ENCODE measurements around the gene ZNF408.
"Not testable (repeated sequence)": the region's sequence is repeated elsewhere in the genome, so short reads cannot be mapped to it uniquely, and the experiment has no call there.

Gene ZNF408

GRCh38 chr11:46705070-46705688, 4.3 kb downstream of the ZNF408 start:
- TF ChIP-seq CTCF (conservative IDR thresholded peaks at IDR 0.05) = no peak
- no peak overlapping the region for H3K27ac ChIP-seq

- TF ChIP-seq CTCF (conservative IDR thresholded peaks at IDR 0.05) = no peak
- H3K27ac ChIP-seq = no peak overlapping the region
Measured at GRCh38 chr11:46706886-46707285, 6.1 kb downstream of the ZNF408 start.

GRCh38 chr11:46709351-46709750, 8.5 kb downstream of the ZNF408 start:
- H3K27ac ChIP-seq = not testable (repeated sequence)

- TF ChIP-seq CTCF (conservative IDR thresholded peaks at IDR 0.05) = no peak
- no peak overlapping the region for H3K27ac ChIP-seq
Measured at GRCh38 chr11:46710821-46711269, 10.0 kb downstream of the ZNF408 start.

- H3K27ac ChIP-seq = no peak overlapping the region
- TF ChIP-seq CTCF (conservative IDR thresholded peaks at IDR 0.05) = no peak
Measured at GRCh38 chr11:46711303-46711702, 10.5 kb downstream of the ZNF408 start.

- no peak for TF ChIP-seq CTCF (conservative IDR thresholded peaks at IDR 0.05)
- H3K27ac ChIP-seq = no peak overlapping the region
Measured at GRCh38 chr11:46712874-46713576, 12.2 kb downstream of the ZNF408 start.

- H3K27ac ChIP-seq = peak overlapping the region; percentile 53
Measured at GRCh38 chr11:46717825-46718154, 17.0 kb downstream of the ZNF408 start.

- peak overlapping the region; percentile 53 for H3K27ac ChIP-seq
- no peak for TF ChIP-seq CTCF (conservative IDR thresholded peaks at IDR 0.05)
Measured at GRCh38 chr11:46718155-46719019, 17.6 kb downstream of the ZNF408 start.
